H1 (cell line): ENCODE measurements around the gene SAAL1. TPM values are rescaled to one million over a fixed set of nuclear protein-coding genes. Genes with fewer than 3 reads are reported as not detected.
A peak's percentile ranks its signal among the peaks of the same experiment; 100 is the strongest.

Source experiments
- CTCF ChIA-PET: fragments of 300-600 bp; sonication (Branson Sonifier 250); formaldehyde crosslinking; loops from one replicate; lab custom pipeline; 2021; ENCODE audit not compliant: partially characterized antibody; lab: Charles Lee
- POLR2A ChIA-PET: fragments of 300-600 bp; sonication (Branson Sonifier 250); formaldehyde crosslinking; loops from one replicate; lab custom pipeline; 2021; ENCODE audit warnings: inconsistent platforms; ENCODE audit not compliant: partially characterized antibody; lab: Charles Lee
- DNase-seq, 2 experiments: peaks; one replicate each; pipeline versions ENCODE4 v3.0.0 to v3.0.0-alpha.2; 2010 to 2022; ENCODE audit warnings: low spot score in 2 of 2, low read depth in 1 of 2, mixed read lengths in 1 of 2
- FAIRE-seq: peaks from 2 replicates; lab custom pipeline; 2011; peaks lifted over from hg19 to GRCh38; lab: Jason Lieb, UNC
- H2AFZ ChIP-seq: 2 replicates; pipeline ENCODE4 v1.8.1; 2012; ENCODE audit warnings: low read length, inconsistent platforms
- H2AK5ac ChIP-seq: 2 replicates; pipeline ENCODE4 v1.6.1; 2013; ENCODE audit warnings: low read depth, low read length
- H2BK120ac ChIP-seq: replicated peaks from 2 replicates; pipeline ENCODE3; 2013; ENCODE audit warnings: low read depth, low read length, inconsistent platforms
- H2BK12ac ChIP-seq: 2 replicates; pipeline ENCODE4 v1.6.1; 2013; ENCODE audit warnings: low read depth, low read length
- H2BK15ac ChIP-seq: 2 replicates; pipeline ENCODE4 v1.6.1; 2013; ENCODE audit warnings: low read length
- H2BK20ac ChIP-seq: 2 replicates; pipeline ENCODE4 v1.6.1; 2013; ENCODE audit warnings: low read length
- H2BK5ac ChIP-seq: 2 replicates; pipeline ENCODE4 v1.6.1; 2013; ENCODE audit warnings: low read depth, low read length
- H3K14ac ChIP-seq: 2 replicates; pipeline ENCODE4 v1.6.1; 2013; ENCODE audit warnings: inconsistent platforms; ENCODE audit not compliant: insufficient read length
- H3K18ac ChIP-seq: 2 replicates; pipeline ENCODE4 v1.6.1; 2013; ENCODE audit warnings: low read length; ENCODE audit errors: extremely low read depth
- H3K23ac ChIP-seq: 2 replicates; pipeline ENCODE4 v1.6.1; 2013; ENCODE audit warnings: inconsistent platforms; ENCODE audit not compliant: insufficient read length
- H3K23me2 ChIP-seq: 2 replicates; pipeline ENCODE4 v1.6.1; 2013; ENCODE audit warnings: low read depth, low read length
- H3K27ac ChIP-seq: 2 replicates; pipeline ENCODE4 v1.6.1; 2011; ENCODE audit warnings: low read depth, low read length, inconsistent platforms
- H3K27me3 ChIP-seq, 4 experiments: replicated peaks in 1 of 4; 1 replicate in 1 of 4; 2 replicates in 3 of 4; pipeline versions ENCODE4 v1.6.1 to v1.8.1; 2011 to 2013; ENCODE audit warnings: low read length in 3 of 4, mild to moderate bottlenecking in 3 of 4, inconsistent platforms in 2 of 4, mixed read lengths in 2 of 4, moderate library complexity in 1 of 4; ENCODE audit not compliant: control insufficient read depth in 3 of 4, insufficient read depth in 3 of 4; ENCODE audit errors: extremely low read depth in 1 of 4
- H3K36me3 ChIP-seq, 4 experiments: 2 replicates each; pipeline versions ENCODE4 v1.6.1 to v1.8.1; 2011 to 2013; ENCODE audit warnings: mild to moderate bottlenecking in 4 of 4, low read length in 3 of 4, moderate library complexity in 2 of 4, control low read depth in 1 of 4, inconsistent platforms in 1 of 4; ENCODE audit not compliant: insufficient read depth in 4 of 4, control insufficient read depth in 2 of 4
- H3K4ac ChIP-seq: replicated peaks from 2 replicates; pipeline ENCODE3; 2013; ENCODE audit warnings: low read length, low read depth, mixed read lengths, inconsistent platforms; ENCODE audit not compliant: insufficient read length
- H3K4me1 ChIP-seq, 4 experiments: replicated peaks in 1 of 4; 1 replicate in 1 of 4; 2 replicates in 3 of 4; pipeline versions ENCODE4 v1.6.1 to v1.8.1; 2011 to 2013; ENCODE audit warnings: low read length in 3 of 4, inconsistent platforms in 2 of 4, mixed read lengths in 1 of 4; ENCODE audit not compliant: insufficient read depth in 4 of 4, control insufficient read depth in 3 of 4
- H3K4me2 ChIP-seq, 2 experiments: 2 replicates each; pipeline versions ENCODE4 v1.6.1 to v1.8.1; 2011 to 2013; ENCODE audit warnings: low read depth in 2 of 2, low read length in 2 of 2, control low read depth in 1 of 2, inconsistent platforms in 1 of 2, mild to moderate bottlenecking in 1 of 2; ENCODE audit not compliant: insufficient read depth in 1 of 2
- H3K4me3 ChIP-seq, 4 experiments: fragments of 200-600, 300-600 bp in 1 of 4; sonication (generic), shearing (Covaris generic), sonication (Bioruptor Twin) in 1 of 4; 2 replicates each; pipeline versions ENCODE4 v1.5.1 to v1.8.1; 2011 to 2016; ENCODE audit warnings: low read length in 4 of 4, low read depth in 3 of 4, control low read depth in 2 of 4, inconsistent platforms in 2 of 4, mild to moderate bottlenecking in 2 of 4, mixed read lengths in 1 of 4, moderate library complexity in 1 of 4; ENCODE audit not compliant: insufficient read depth in 2 of 4; ENCODE audit errors: extremely low read depth in 1 of 4
- H3K56ac ChIP-seq: replicated peaks from 2 replicates; pipeline ENCODE3; 2013; ENCODE audit warnings: low read depth, mild to moderate bottlenecking, mixed read lengths, low read length, inconsistent platforms; ENCODE audit not compliant: insufficient read length
- H3K79me1 ChIP-seq: 2 replicates; pipeline ENCODE4 v1.6.1; 2013; ENCODE audit warnings: low read depth, low read length, control low read depth
- H3K79me2 ChIP-seq, 2 experiments: 2 replicates each; pipeline versions ENCODE4 v1.6.1 to v1.8.1; 2012 to 2013; ENCODE audit warnings: low read length in 2 of 2, mild to moderate bottlenecking in 2 of 2, inconsistent platforms in 1 of 2; ENCODE audit not compliant: insufficient read depth in 2 of 2, control insufficient read depth in 1 of 2
- H3K9ac ChIP-seq, 4 experiments: replicated peaks in 1 of 4; 1 replicate in 1 of 4; 2 replicates in 3 of 4; pipeline versions ENCODE4 v1.6.1 to v1.8.1; 2011 to 2013; ENCODE audit warnings: low read depth in 3 of 4, low read length in 3 of 4, control low read depth in 2 of 4, mild to moderate bottlenecking in 2 of 4, moderate library complexity in 2 of 4, inconsistent platforms in 1 of 4; ENCODE audit errors: extremely low read depth in 1 of 4
- H3K9me3 ChIP-seq, 2 experiments: 2 replicates each; pipeline versions ENCODE4 v1.6.1 to v1.8.1; 2012 to 2013; ENCODE audit warnings: mild to moderate bottlenecking in 2 of 2, moderate library complexity in 2 of 2, control low read depth in 1 of 2, inconsistent platforms in 1 of 2, low read depth in 1 of 2, low read length in 1 of 2, mixed read lengths in 1 of 2; ENCODE audit not compliant: insufficient read depth in 2 of 2
- H4K20me1 ChIP-seq, 2 experiments: replicated peaks in 1 of 2; 2 replicates each; pipeline versions ENCODE3 to v1.8.1; 2011 to 2013; ENCODE audit warnings: inconsistent platforms in 2 of 2, low read length in 2 of 2, mild to moderate bottlenecking in 1 of 2; ENCODE audit not compliant: insufficient read depth in 2 of 2, control insufficient read depth in 1 of 2
- H4K5ac ChIP-seq: 2 replicates; pipeline ENCODE4 v1.6.1; 2013; ENCODE audit warnings: low read length, low read depth, mixed read lengths, inconsistent platforms; ENCODE audit not compliant: insufficient read length
- H4K8ac ChIP-seq: 2 replicates; pipeline ENCODE4 v1.8.0; 2013; ENCODE audit warnings: mild to moderate bottlenecking, moderate library complexity, low read length, inconsistent platforms; ENCODE audit not compliant: insufficient read depth; ENCODE audit errors: extremely low read depth
- H4K91ac ChIP-seq: replicated peaks from 2 replicates; pipeline ENCODE3; 2013; ENCODE audit warnings: low read length, mixed read lengths, inconsistent platforms; ENCODE audit not compliant: insufficient read length
- BCL11A ChIP-seq, 2 experiments: IDR thresholded peaks; one replicate each; pipeline ENCODE4 v1.6.1; 2011; ENCODE audit warnings: low read depth in 2 of 2, low read length in 2 of 2, mild to moderate bottlenecking in 2 of 2
- TAF7 ChIP-seq: optimal IDR thresholded peaks from 2 replicates; pipeline ENCODE3; 2011; ENCODE audit warnings: low read depth, mild to moderate bottlenecking, inconsistent platforms, low read length, moderate library complexity, borderline replicate concordance
- TCF12 ChIP-seq: IDR thresholded peaks from 2 replicates; pipeline ENCODE4 v1.6.1; 2011; ENCODE audit warnings: low read depth, mild to moderate bottlenecking, low read length
- WGBS, 2 experiments: shearing (Covaris generic) in 1 of 2; methylation state at CpG; one replicate each; pipeline versions ENCODE4 v1.1.6 to v1.1.7; 2013 to 2015; ENCODE audit warnings: low lambda C conversion rate in 2 of 2, mixed read lengths in 2 of 2, inconsistent platforms in 1 of 2, low coverage in 1 of 2, missing lambda C conversion rate in 1 of 2; ENCODE audit not compliant: insufficient replicate concordance in 2 of 2, insufficient coverage in 1 of 2, insufficient read length in 1 of 2; ENCODE audit errors: extremely low coverage in 1 of 2, missing lambda C conversion rate in 1 of 2; 5-methylcytosine and 5-hydroxymethylcytosine counted together
- polyA plus RNA-seq, 7 experiments: library from polyadenylated mRNA; depleted of rRNA in 3 of 7; stranded (reverse) in 5 of 7; unstranded in 2 of 7; fragments of >200 nt in 5 of 7; fragments of 200-250 nt in 2 of 7; gene quantifications; 1 replicate in 5 of 7; 2 replicates in 1 of 7; 4 replicates in 1 of 7; pipeline versions ENCODE4 v1.2.1 to v1.2.3, GENCODE V29; 2011 to 2013; ENCODE audit warnings: missing spikeins in 2 of 7, mixed read lengths in 2 of 7
- total RNA-seq: library from RNA; stranded (reverse); fragmentation: NEBNext Ultra II Directional; extraction: Animal tissue kit (Norgen Biotek cat#: 25700); gene quantifications from 2 replicates; pipeline ENCODE4 v1.2.1, GENCODE V29; 2021

SAAL1 gene
- total and polyA plus RNA-seq, 2 of the 8 experiments (the other 6 are each of a cell fraction or from before 2014, with no cell fraction given) = 26.4 to 46.6 TPM

- WGBS, 2 experiments = 32% methylated on average over 29 of the region's 29 CpGs; no CpG with 5 or more reads in 1 of the 2 experiments
- peaks cover 6 to 32% (median 14%) of the 10 kb centered on the region in 4 experiments for H3K36me3 ChIP-seq
- 0 out of 2 replicates have a peak overlapping the region, but pooled peaks have one; percentile 75 for H2BK5ac ChIP-seq
- peaks cover 0 to 2% (median 0%) of the 10 kb centered on the region in 4 experiments; a peak in 1 of 7 replicates for H3K27me3 ChIP-seq
- peak overlapping the region; percentile 94 for H4K5ac ChIP-seq
- H2AK5ac ChIP-seq = no peak overlapping the region
- peak overlapping the region; percentile 75 for H3K27ac ChIP-seq
- peak overlapping the region; percentile 89 to 93 (median 91) for H3K4me3 ChIP-seq
- DNase-seq (no peak), FAIRE-seq (no peak)
- peak overlapping the region; percentile 72; the same call in 1 of the 2 replicates for H3K18ac ChIP-seq
- H3K56ac ChIP-seq = peak overlapping the region; percentile 79
- H3K9me3 ChIP-seq = no peaks in the 10 kb centered on the region
- H3K23me2 ChIP-seq = no peaks in the 10 kb centered on the region
- no peak overlapping the region for H2BK12ac ChIP-seq
- H3K14ac ChIP-seq = no peak overlapping the region
- H2BK15ac ChIP-seq = no peak overlapping the region
- H2BK20ac ChIP-seq = no peak overlapping the region
- TF ChIP-seq TAF7 (peak; percentile 1), TCF12 (no peak), BCL11A (IDR thresholded peaks at IDR 0.05; ENCODE audit: low read depth in 2 of 2, low read length in 2 of 2) (no peak)
- peaks cover 6 to 52% of the 10 kb centered on the region in 2 experiments for H3K79me2 ChIP-seq
- peaks cover 2% of the 10 kb centered on the region; the same call in 1 of the 2 replicates for H3K79me1 ChIP-seq
- peak overlapping the region; percentile 98 for H4K91ac ChIP-seq
- H2AFZ ChIP-seq = peak overlapping the region; percentile 91; the same call in 1 of the 2 replicates
- H3K9ac ChIP-seq = peak overlapping the region; percentile 82 to 90 (median 86)
- ChIA-PET POLR2A (interaction anchor here (0.5 to 1.2 kb wide), 3 partner anchors 10 to 544 kb away, joined by 3 to 4 read pairs (median 3); no protein-coding TSS in a partner anchor), CTCF (interaction anchor here (0.9 to 1.8 kb wide), 9 partner anchors 8 to 289 kb away, joined by 3 to 15 read pairs (median 4); partner anchors contain the start of gene LDHA)
- H3K4me2 ChIP-seq = peak overlapping the region; percentile 58 to 59
- H4K20me1 ChIP-seq = peaks cover 4% of the 10 kb centered on the region in 2 experiments
- peak overlapping the region; percentile 96; the same call in 1 of the 2 replicates for H4K8ac ChIP-seq
- no peak overlapping the region for H3K23ac ChIP-seq
- 0 out of 7 replicates have a peak, but pooled peaks cover 0 to 2% (median 0%) of the 10 kb centered on the region in 4 experiments for H3K4me1 ChIP-seq
- no peak overlapping the region for H3K4ac ChIP-seq
- H2BK120ac ChIP-seq = peak overlapping the region; percentile 54
Measured at GRCh38 chr11:18105086-18105801, 638 bp downstream of the SAAL1 start.
